Fibroblast of peridontal ligament (primary cell): ENCODE results near the gene USH2A.

Source experiments
- DNase-seq: peaks from one replicate; pipeline ENCODE4 v3.0.0-alpha.2; 2010; ENCODE audit errors: extremely low read depth

Gene USH2A

GRCh38 chr1:215643592-215644321, 779.5 kb downstream of the USH2A start:
- no peak for DNase-seq

GRCh38 chr1:215640429-215641148, 782.7 kb downstream of the USH2A start:
- no peak for DNase-seq

GRCh38 chr1:215637041-215637573, 786.1 kb downstream of the USH2A start:
- peak; percentile 77 for DNase-seq

GRCh38 chr1:215636258-215636965, 786.8 kb downstream of the USH2A start:
- DNase-seq, result peak; percentile 81

GRCh38 chr1:215635827-215636226, 787.4 kb downstream of the USH2A start:
- DNase-seq, result no peak

- peak; percentile 13 for DNase-seq
Observed at GRCh38 chr1:215631489-215631888, 791.8 kb downstream of the USH2A start.

GRCh38 chr1:215631040-215631439, 792.2 kb downstream of the USH2A start:
- no peak for DNase-seq

GRCh38 chr1:215625949-215626348, 797.3 kb downstream of the USH2A start:
- DNase-seq, result no peak

- peak; percentile 76 for DNase-seq
Observed at GRCh38 chr1:215623162-215623561, 800.1 kb downstream of the USH2A start.

- no peak for DNase-seq
Observed at GRCh38 chr1:215617979-215618378, 805.3 kb downstream of the USH2A start.

GRCh38 chr1:215612391-215612790, 810.9 kb downstream of the USH2A start:
- no peak for DNase-seq

- no peak for DNase-seq
Observed at GRCh38 chr1:215608646-215609045, 814.6 kb downstream of the USH2A start.

GRCh38 chr1:215607412-215607811, 815.8 kb downstream of the USH2A start:
- no peak for DNase-seq

- peak; percentile 49 for DNase-seq
Observed at GRCh38 chr1:215606564-215607168, 816.6 kb downstream of the USH2A start.

GRCh38 chr1:215606036-215606435, 817.2 kb downstream of the USH2A start:
- DNase-seq, result no peak

GRCh38 chr1:215605011-215605621, 818.1 kb downstream of the USH2A start:
- peak; percentile 65 for DNase-seq

- DNase-seq, result peak; percentile 34
Observed at GRCh38 chr1:215603319-215603718, 819.9 kb downstream of the USH2A start.

- no peak for DNase-seq
Observed at GRCh38 chr1:215601276-215601675, 822.0 kb downstream of the USH2A start.

GRCh38 chr1:215600867-215601266, 822.4 kb downstream of the USH2A start:
- no peak for DNase-seq

GRCh38 chr1:215600258-215600792, 822.9 kb downstream of the USH2A start:
- no peak for DNase-seq

GRCh38 chr1:215599418-215600074, 823.7 kb downstream of the USH2A start:
- DNase-seq, result peak; percentile 49
